K562 (cell line): Measurements from ENCODE around the gene SEC14L2. TPM values are rescaled to one million over a fixed set of nuclear protein-coding genes. Genes with fewer than 3 reads are reported as not detected.

ENCODE experiments used
- AFF1 ChIP-seq, 2 experiments: fragments of 450-650 bp; IDR thresholded peaks; 2 replicates each; pipeline ENCODE4 v1.6.1; 2018; ENCODE audit warnings: mild to moderate bottlenecking in 2 of 2, low read depth in 1 of 2; ENCODE audit not compliant: partially characterized antibody in 2 of 2
- ARID3A ChIP-seq: IDR thresholded peaks from 2 replicates; pipeline ENCODE4 v1.6.1; 2012; ENCODE audit warnings: low read depth, low read length, improper control_type of control experiment, borderline replicate concordance
- BCL6 ChIP-seq: fragments of 250-450 bp; sonication (Bioruptor Pico); IDR thresholded peaks from 2 replicates; pipeline ENCODE4 v1.4.0; 2020
- BCLAF1 ChIP-seq, 2 experiments: fragments of 450-650 bp in 1 of 2; IDR thresholded peaks; 2 replicates each; pipeline ENCODE4 v1.6.1; 2011 to 2017; ENCODE audit warnings: low read depth in 2 of 2, antibody characterized with exemption in 1 of 2, borderline replicate concordance in 1 of 2, low read length in 1 of 2, mild to moderate bottlenecking in 1 of 2, mixed read lengths in 1 of 2; ENCODE audit not compliant: control insufficient read depth in 1 of 2
- FOXP1 ChIP-seq: sonication (generic); formaldehyde crosslinking; IDR thresholded peaks from 2 replicates; pipeline ENCODE4 v1.8.0; 2022; ENCODE audit warnings: mild to moderate bottlenecking, missing genetic modification reagents
- KDM5B ChIP-seq: fragments of 200-600 bp; sonication (generic); IDR thresholded peaks from 2 replicates; pipeline ENCODE4 v1.6.1; 2012; ENCODE audit warnings: low read depth, mild to moderate bottlenecking, moderate library complexity, low read length, control low read depth, inconsistent platforms; ENCODE audit not compliant: insufficient replicate concordance
- KHSRP ChIP-seq: fragments of 450-650 bp; IDR thresholded peaks from 2 replicates; pipeline ENCODE4 v1.6.1; 2017
- NFYB ChIP-seq: IDR thresholded peaks from 2 replicates; pipeline ENCODE4 v1.6.1; 2011; ENCODE audit warnings: mild to moderate bottlenecking, moderate library complexity; ENCODE audit not compliant: insufficient read length; ENCODE audit errors: extremely low read depth
- NR1H2 ChIP-seq: sonication (generic); formaldehyde crosslinking; IDR thresholded peaks from 2 replicates; pipeline ENCODE4 v1.4.0; 2020; ENCODE audit warnings: mild to moderate bottlenecking, missing genetic modification reagents
- PRDM10 ChIP-seq: fragments of 450-650 bp; IDR thresholded peaks from 2 replicates; pipeline ENCODE4 v1.6.1; 2018; ENCODE audit not compliant: partially characterized antibody
- SNAPC5 ChIP-seq: fragments of 250-450 bp; sonication (Bioruptor Pico); IDR thresholded peaks from 2 replicates; pipeline ENCODE4 v1.8.0; 2021; ENCODE audit warnings: moderate library complexity, mild to moderate bottlenecking, inconsistent platforms
- ZKSCAN1 ChIP-seq: fragments of 150-350 bp; IDR thresholded peaks from 2 replicates; pipeline ENCODE4 v1.6.1; 2016; ENCODE audit warnings: low read depth, low read length
- ZNF695 ChIP-seq: fragments of 450-650 bp; formaldehyde crosslinking; IDR thresholded peaks from 2 replicates; pipeline ENCODE4 v1.4.0; 2020; ENCODE audit warnings: mild to moderate bottlenecking, moderate library complexity
- polyA plus RNA-seq, 8 experiments: library from polyadenylated mRNA; depleted of rRNA in 4 of 8; stranded (reverse) in 5 of 8; unstranded in 3 of 8; fragments of >200 nt; fragmentation: Nextera tagmentation in 2 of 8; fragmentation: Illumina TruSeq in 1 of 8; extraction: Ambion mirVana in 2 of 8; extraction: Trizol in 1 of 8; gene quantifications; 2 replicates each; pipeline versions ENCODE4 v1.2.1 to v1.2.3, GENCODE V29; 2011 to 2014; ENCODE audit warnings: inconsistent platforms in 1 of 8, missing spikeins in 1 of 8
- total RNA-seq, 7 experiments: library from RNA; depleted of rRNA in 6 of 7; stranded (reverse); fragments of >200 nt in 6 of 7; fragmentation: Illumina TruSeq in 2 of 7; extraction: Trizol in 2 of 7; gene quantifications; 2 replicates each; pipeline versions ENCODE4 v1.2.1 to v1.2.3, GENCODE V29; 2011 to 2021; ENCODE audit warnings: low replicate concordance in 1 of 7

SEC14L2 gene
- total and polyA plus RNA-seq, 9 of the 15 experiments (the other 6 are each of a cell fraction or from before 2014, with no cell fraction given): 0.03 to 0.17 (median 0.10) TPM

GRCh38 chr22:30444632-30445437 is 48.0 kb downstream of the SEC14L2 start (continued):
- TF ChIP-seq ARID3A: no peak
- TF ChIP-seq AFF1 (IDR thresholded peaks at IDR 0.05; ENCODE audit: low read depth in 1 of 2, partially characterized antibody in 2 of 2): peak in 1 of 2 experiments; percentile 48
- TF ChIP-seq ZKSCAN1: no peak
- peak in 1 of 2 experiments; percentile 74; a peak in 2 of 4 replicates for TF ChIP-seq BCLAF1 (IDR thresholded peaks at IDR 0.05; ENCODE audit: borderline replicate concordance in 1 of 2, control insufficient read depth in 1 of 2, low read depth in 2 of 2, low read length in 1 of 2)
- no peak for TF ChIP-seq KHSRP
- no peak for TF ChIP-seq BCL6 (CRISPR knock-in tag)
- no peak for TF ChIP-seq ZNF695 (CRISPR knock-in tag)
- no peak for TF ChIP-seq KDM5B
- peak; percentile 42; the same call in 1 of the 2 replicates for TF ChIP-seq SNAPC5 (CRISPR knock-in tag)
- TF ChIP-seq PRDM10: peak; percentile 86
- TF ChIP-seq NFYB: no peak
- no peak for TF ChIP-seq NR1H2 (CRISPR knock-in tag)
- TF ChIP-seq FOXP1 (CRISPR knock-in tag): no peak
